ENCODE data around the gene UBE2S. TPM values are rescaled to one million over a fixed set of nuclear protein-coding genes. Genes with fewer than 3 reads are reported as not detected.

UBE2S gene
- total RNA-seq, 1 experiment from 2014 or later = 393 TPM

GRCh38 chr19:55419624-55420236 lies 12.1 kb upstream of the UBE2S start:
- no peak overlapping the region for H2AK5ac ChIP-seq (ENCODE audit: insufficient read length, low read length)

More at GRCh38 chr19:55419624-55420236, 12.1 kb upstream of the UBE2S start:
- Histone ChIP-seq H3K27ac (ENCODE audit: insufficient read length, low read depth, low read length) (no peak overlapping the region), H3K23ac (ENCODE audit: insufficient read length, low read depth, low read length) (no peak overlapping the region), H2BK12ac (ENCODE audit: insufficient read length, low read depth, low read length) (no peak overlapping the region), H4K5ac (ENCODE audit: insufficient read length, low read depth, low read length) (no peak overlapping the region), H4K20me1 (ENCODE audit: control insufficient read depth, insufficient read depth, insufficient read length) (no peaks in the 10 kb centered on the region), H2BK15ac (ENCODE audit: low read depth, low read length) (no peak overlapping the region), H3K56ac (ENCODE audit: insufficient read length, low read depth, low read length) (no peak overlapping the region), H3K79me1 (ENCODE audit: insufficient read depth, low read depth, low read length, poor library complexity, severe bottlenecking) (no peaks in the 10 kb centered on the region), H3K4ac (ENCODE audit: low read depth, low read length) (no peak overlapping the region), H3K23me2 (ENCODE audit: insufficient read length, low read depth, low read length, poor library complexity, severe bottlenecking) (no peaks in the 10 kb centered on the region), H3K4me1 (ENCODE audit: insufficient read depth, low read length) (peaks cover 3% of the 10 kb centered on the region), H2AFZ (ENCODE audit: low read length) (no peak overlapping the region), H3K27me3 (ENCODE audit: insufficient read depth, low read length) (no peaks in the 10 kb centered on the region), H3K9me3 (ENCODE audit: control insufficient read depth, low read depth, low read length) (no peaks in the 10 kb centered on the region), H4K91ac (ENCODE audit: insufficient read length, low read depth, low read length) (no peak overlapping the region), H3K18ac (ENCODE audit: insufficient read length, low read depth, low read length) (no peak overlapping the region), H2BK120ac (ENCODE audit: low read depth, low read length, poor library complexity, severe bottlenecking) (no peak overlapping the region), H3K79me2 (ENCODE audit: insufficient read depth, low read length) (no peaks in the 10 kb centered on the region), H3K9ac (ENCODE audit: extremely low read depth, insufficient read length, low read length) (no peak overlapping the region), H3K14ac (ENCODE audit: insufficient read depth, low read length) (no peak overlapping the region), H2BK20ac (ENCODE audit: low read depth, low read length, poor library complexity, severe bottlenecking) (no peak overlapping the region), H4K8ac (replicated peaks; ENCODE audit: insufficient read length, low read depth, low read length) (no peak overlapping the region), H2BK5ac (ENCODE audit: insufficient read length, low read length) (no peak overlapping the region), H3T11ph (ENCODE audit: low read length) (no peak overlapping the region), H3K4me2 (ENCODE audit: insufficient read depth, insufficient read length, low read length) (no peak overlapping the region)
- TF ChIP-seq CTCF (conservative IDR thresholded peaks at IDR 0.05) = no peak
- Mint-ChIP-seq H3K27me3 (ENCODE audit: low read depth) (peaks cover 39% of the 10 kb centered on the region), H3K4me3 (no peak overlapping the region), H3K27ac (no peak overlapping the region), H3K4me1 (peaks cover 2 to 10% of the 10 kb centered on the region in 2 experiments), H3K36me3 (ENCODE audit: insufficient read depth in 1 of 3, low read depth in 3 of 3) (no peaks in the 10 kb centered on the region), H3K9me3 (peaks cover 0 to 6% of the 10 kb centered on the region in 2 experiments; a peak in 1 of 5 replicates)
- no peak for DNase-seq
- WGBS (ENCODE audit: extremely low coverage, insufficient read length, low lambda C conversion rate) = no CpG with 5 or more reads among the region's 5 CpGs
